ENCODE measurements around the gene HAPLN2.
"Not testable (repeated sequence)": the region's sequence is repeated elsewhere in the genome, so short reads cannot be mapped to it uniquely, and the experiment has no call there.

Gene HAPLN2

GRCh38 chr1:156598731-156599432, 20.3 kb upstream of the HAPLN2 start:
- no peak overlapping the region for H3K4me3 Mint-ChIP-seq
- no peaks in the 10 kb centered on the region for H3K27me3 Mint-ChIP-seq (ENCODE audit: low read depth)
- H3K4me1 Mint-ChIP-seq (ENCODE audit: low read depth), result peaks cover 25% of the 10 kb centered on the region
- no peaks in the 10 kb centered on the region for H3K9me3 Mint-ChIP-seq
- peaks cover 34% of the 10 kb centered on the region for H3K36me3 Mint-ChIP-seq (ENCODE audit: low read depth)
- no peak overlapping the region for H3K27ac Mint-ChIP-seq

DNA sequence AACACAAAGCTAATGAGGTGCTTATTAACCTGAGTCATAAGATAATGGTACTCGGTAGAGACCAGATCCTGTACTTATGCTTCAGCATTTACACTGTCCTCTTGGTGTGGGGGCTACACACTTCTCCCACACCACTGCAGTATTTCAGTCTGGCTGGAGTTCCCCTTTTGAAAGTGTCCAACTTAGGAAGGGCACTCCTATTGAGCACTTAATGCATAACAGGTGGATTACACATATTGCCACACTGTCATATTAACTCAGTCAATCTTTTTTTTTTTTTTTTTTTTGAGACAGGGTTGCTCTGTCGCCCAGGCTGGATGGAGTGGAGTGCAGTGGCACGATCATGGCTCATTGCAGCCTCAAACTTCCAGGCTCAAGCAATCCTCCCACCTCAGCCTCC, 19.4 kb upstream of the HAPLN2 start:
- Mint-ChIP-seq H3K36me3 (ENCODE audit: low read depth) (peaks cover 31% of the 10 kb centered on the region), H3K27me3 (ENCODE audit: low read depth) (no peaks in the 10 kb centered on the region), H3K4me3 (peak overlapping the region; percentile 99), H3K9me3 (no peaks in the 10 kb centered on the region), H3K27ac (no peak overlapping the region), H3K4me1 (ENCODE audit: low read depth) (peaks cover 25% of the 10 kb centered on the region)

- Mint-ChIP-seq H3K27me3 (ENCODE audit: low read depth) (no peaks in the 10 kb centered on the region), H3K36me3 (ENCODE audit: low read depth) (peaks cover 23% of the 10 kb centered on the region), H3K4me3 (peak overlapping the region; percentile 99), H3K4me1 (ENCODE audit: low read depth) (peaks cover 19% of the 10 kb centered on the region), H3K27ac (peak overlapping the region; percentile 94), H3K9me3 (no peaks in the 10 kb centered on the region)
Observed at GRCh38 chr1:156600733-156601121, 18.5 kb upstream of the HAPLN2 start.

DNA sequence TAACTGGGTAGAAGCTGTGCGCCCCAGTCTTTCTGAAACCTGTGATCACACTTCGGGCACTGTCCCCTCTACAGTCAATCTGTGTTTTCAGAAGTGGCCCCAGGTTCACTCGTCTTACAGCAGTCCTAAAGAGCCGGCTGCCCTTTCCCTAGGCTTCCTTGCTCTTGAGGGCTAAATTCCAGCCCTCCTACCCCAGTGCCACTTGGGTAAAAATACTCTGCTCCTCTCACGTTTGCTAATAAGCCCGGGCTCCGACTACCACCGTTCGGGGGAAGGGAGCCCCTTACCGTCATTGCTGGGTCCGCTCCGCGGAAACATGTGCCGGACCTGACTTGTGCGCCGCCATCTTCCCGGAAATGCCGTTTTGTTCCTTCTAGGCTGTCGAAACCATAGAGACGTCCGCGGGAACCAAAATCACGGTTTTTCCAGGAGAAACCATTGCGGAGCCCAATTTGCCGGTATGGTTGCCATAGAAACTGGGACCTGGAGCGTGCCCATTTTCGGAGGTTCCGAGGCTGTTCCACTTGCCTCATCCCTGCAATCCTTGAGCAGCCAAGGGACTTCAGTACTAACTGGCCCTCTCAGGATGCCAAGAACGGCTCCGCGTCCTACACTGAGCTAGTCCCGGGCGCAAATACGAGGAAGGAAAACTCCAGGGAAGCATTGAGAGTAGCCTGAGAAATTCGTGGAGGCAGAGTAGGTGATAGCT, 17.9 kb upstream of the HAPLN2 start, which contains the start of gene GPATCH4:
GPATCH4 (minus strand) TSS at position 358 of the 709 bp plus-strand sequence.
- no peaks in the 10 kb centered on the region for H3K9me3 Mint-ChIP-seq
- H3K36me3 Mint-ChIP-seq (ENCODE audit: low read depth), result peaks cover 18% of the 10 kb centered on the region
- H3K4me1 Mint-ChIP-seq (ENCODE audit: low read depth), result peaks cover 19% of the 10 kb centered on the region
- peak within 1 kb of the TSS; percentile 99 for H3K4me3 Mint-ChIP-seq
- peak within 1 kb of the TSS; percentile 94 for H3K27ac Mint-ChIP-seq
- H3K27me3 Mint-ChIP-seq (ENCODE audit: low read depth), result no peaks in the 10 kb centered on the region

DNA sequence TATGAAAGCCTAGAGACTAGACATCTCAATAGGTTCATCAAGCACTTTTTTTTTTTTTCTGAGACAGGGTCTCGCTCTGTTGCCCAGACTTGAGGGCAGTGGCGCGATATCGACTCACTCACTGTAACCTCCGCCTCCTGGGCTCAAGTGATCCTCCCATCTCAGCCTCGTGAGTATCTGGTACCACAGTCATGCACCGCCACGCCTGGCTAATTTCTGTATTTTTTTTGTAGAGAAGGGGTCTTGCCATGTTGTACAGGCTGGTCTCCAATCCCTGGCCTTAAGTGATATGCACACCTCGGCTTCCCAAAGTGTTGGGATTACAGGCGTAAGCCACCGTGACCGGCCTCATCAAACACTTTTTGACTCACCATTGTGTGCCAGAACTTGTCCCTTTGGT, 17.3 kb upstream of the HAPLN2 start:
- peaks cover 19% of the 10 kb centered on the region for H3K4me1 Mint-ChIP-seq (ENCODE audit: low read depth)
- H3K4me3 Mint-ChIP-seq, result peak overlapping the region; percentile 99
- H3K36me3 Mint-ChIP-seq (ENCODE audit: low read depth), result peaks cover 14% of the 10 kb centered on the region
- no peak overlapping the region for H3K27ac Mint-ChIP-seq
- peaks cover 2% of the 10 kb centered on the region for H3K27me3 Mint-ChIP-seq (ENCODE audit: low read depth)
- H3K9me3 Mint-ChIP-seq, result no peaks in the 10 kb centered on the region

- H3K27me3 Mint-ChIP-seq (ENCODE audit: low read depth), result peaks cover 5% of the 10 kb centered on the region
- peak overlapping the region; percentile 55 for H3K4me3 Mint-ChIP-seq
- H3K9me3 Mint-ChIP-seq, result no peaks in the 10 kb centered on the region
- no peak overlapping the region for H3K27ac Mint-ChIP-seq
- H3K4me1 Mint-ChIP-seq (ENCODE audit: low read depth), result peaks cover 19% of the 10 kb centered on the region
- peaks cover 10% of the 10 kb centered on the region for H3K36me3 Mint-ChIP-seq (ENCODE audit: low read depth)
Observed at GRCh38 chr1:156602557-156602993, 16.6 kb upstream of the HAPLN2 start.

DNA sequence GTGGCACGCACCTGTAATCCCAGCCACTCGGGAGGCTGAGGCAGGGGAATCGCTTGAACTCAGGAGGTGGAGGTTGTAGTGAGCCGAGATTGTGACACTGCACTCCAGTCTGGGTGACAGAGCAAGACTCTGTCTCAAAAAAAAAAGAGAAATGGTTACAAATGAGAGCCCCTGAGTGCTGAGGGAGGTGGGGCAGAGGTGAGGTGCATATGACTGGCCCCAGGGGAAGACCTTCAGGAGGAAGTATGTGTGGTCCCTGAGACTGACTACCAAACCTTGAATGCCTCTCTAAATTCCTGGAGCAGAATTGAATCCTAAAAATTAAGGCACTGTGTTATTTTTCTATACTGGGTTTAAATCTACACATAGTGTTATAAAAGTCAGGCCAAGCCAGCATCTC, 11.9 kb upstream of the HAPLN2 start:
- not testable (repeated sequence) for H3K9me3 Mint-ChIP-seq; H3K4me3 Mint-ChIP-seq; H3K27ac Mint-ChIP-seq; H3K36me3 Mint-ChIP-seq (ENCODE audit: low read depth)
- H3K27me3 Mint-ChIP-seq (ENCODE audit: low read depth), result peaks cover 23% of the 10 kb centered on the region
- peaks cover 14% of the 10 kb centered on the region for H3K4me1 Mint-ChIP-seq (ENCODE audit: low read depth)

- Mint-ChIP-seq H3K4me3 (no peak overlapping the region), H3K27ac (no peak overlapping the region), H3K36me3 (ENCODE audit: low read depth) (no peaks in the 10 kb centered on the region)
Observed at GRCh38 chr1:156608036-156608674, 11.1 kb upstream of the HAPLN2 start.

GRCh38 chr1:156608981-156609380, 10.2 kb upstream of the HAPLN2 start:
- peaks cover 31% of the 10 kb centered on the region for H3K27me3 Mint-ChIP-seq (ENCODE audit: low read depth)
- peaks cover 9% of the 10 kb centered on the region for H3K4me1 Mint-ChIP-seq (ENCODE audit: low read depth)
- H3K9me3 Mint-ChIP-seq, result no peaks in the 10 kb centered on the region
- no peak overlapping the region for H3K4me3 Mint-ChIP-seq
- H3K36me3 Mint-ChIP-seq (ENCODE audit: low read depth), result no peaks in the 10 kb centered on the region
- H3K27ac Mint-ChIP-seq, result no peak overlapping the region

More at GRCh38 chr1:156608036-156608674, 11.1 kb upstream of the HAPLN2 start:
- Mint-ChIP-seq H3K9me3 (no peaks in the 10 kb centered on the region), H3K4me1 (ENCODE audit: low read depth) (peaks cover 9% of the 10 kb centered on the region), H3K27me3 (ENCODE audit: low read depth) (peaks cover 28% of the 10 kb centered on the region)

- not testable (repeated sequence) for H3K9me3 Mint-ChIP-seq; H3K4me1 Mint-ChIP-seq (ENCODE audit: low read depth); H3K27ac Mint-ChIP-seq; H3K4me3 Mint-ChIP-seq; H3K36me3 Mint-ChIP-seq (ENCODE audit: low read depth)
- H3K27me3 Mint-ChIP-seq (ENCODE audit: low read depth), result peaks cover 42% of the 10 kb centered on the region
Observed at GRCh38 chr1:156610072-156610471, 9.1 kb upstream of the HAPLN2 start.

DNA sequence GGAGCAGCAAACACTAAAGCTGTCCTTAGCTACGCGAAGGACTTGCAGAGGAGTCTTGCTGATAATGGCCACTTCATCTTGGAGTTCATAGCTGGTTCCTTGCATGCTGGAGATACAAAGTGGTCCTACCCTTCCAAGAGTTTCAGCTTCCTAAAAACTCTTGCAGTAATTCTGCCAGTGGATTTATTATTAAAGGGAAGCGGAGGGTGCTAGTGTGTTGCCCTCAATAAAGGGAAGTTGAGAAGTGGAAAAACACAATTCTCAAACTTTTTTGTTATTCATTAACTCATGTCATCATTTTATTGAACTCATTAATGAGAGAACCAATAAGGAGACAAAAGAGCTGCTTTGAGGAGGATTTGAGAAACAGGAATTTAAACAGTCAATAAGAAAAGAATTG, 6.5 kb upstream of the HAPLN2 start:
- H3K27me3 Mint-ChIP-seq (ENCODE audit: low read depth), result peaks cover 55% of the 10 kb centered on the region
- H3K27ac Mint-ChIP-seq, result no peak overlapping the region
- H3K4me1 Mint-ChIP-seq (ENCODE audit: low read depth), result peaks cover 9% of the 10 kb centered on the region
- H3K9me3 Mint-ChIP-seq, result no peaks in the 10 kb centered on the region
- no peaks in the 10 kb centered on the region for H3K36me3 Mint-ChIP-seq (ENCODE audit: low read depth)
- H3K4me3 Mint-ChIP-seq, result no peak overlapping the region

- Mint-ChIP-seq H3K4me3 (no peak overlapping the region), H3K27me3 (ENCODE audit: low read depth) (peaks cover 70% of the 10 kb centered on the region), H3K27ac (no peak overlapping the region), H3K4me1 (ENCODE audit: low read depth) (peaks cover 3% of the 10 kb centered on the region), H3K9me3 (no peaks in the 10 kb centered on the region), H3K36me3 (ENCODE audit: low read depth) (no peaks in the 10 kb centered on the region)
Observed at GRCh38 chr1:156615946-156616345, 3.3 kb upstream of the HAPLN2 start.

GRCh38 chr1:156616463-156616862, 2.8 kb upstream of the HAPLN2 start:
- Mint-ChIP-seq H3K27ac (no peak overlapping the region), H3K36me3 (ENCODE audit: low read depth) (no peaks in the 10 kb centered on the region), H3K9me3 (no peaks in the 10 kb centered on the region), H3K4me1 (ENCODE audit: low read depth) (peaks cover 3% of the 10 kb centered on the region), H3K4me3 (no peak overlapping the region), H3K27me3 (ENCODE audit: low read depth) (peaks cover 72% of the 10 kb centered on the region)

- Mint-ChIP-seq H3K36me3 (ENCODE audit: low read depth) (peaks cover 1% of the 10 kb centered on the region), H3K9me3 (no peaks in the 10 kb centered on the region), H3K27me3 (ENCODE audit: low read depth) (peaks cover 78% of the 10 kb centered on the region), H3K27ac (no peak overlapping the region), H3K4me3 (no peak overlapping the region), H3K4me1 (ENCODE audit: low read depth) (peaks cover 5% of the 10 kb centered on the region)
Observed at GRCh38 chr1:156619582-156619955, 354 bp downstream of the HAPLN2 start.

Measured in T-helper 1 cell treated with Interleukin-12 subunit alpha and Interleukin-12 subunit beta and Interleukin-4 antibody, amounts not matched to agents 30 μg/mL and 1 μg/mL, for 36 hours (primary cell).